Breast epithelium (tissue), 4 donors: Measurements from ENCODE around the gene DHRS1. TPM values are rescaled to one million over a fixed set of nuclear protein-coding genes. Genes with fewer than 3 reads are reported as not detected.

Experiments used
- DNase-seq, 2 donors: peaks; one replicate each; pipeline ENCODE4 v3.0.0-alpha.2; 2019; ENCODE audit warnings: low spot score in 2 of 2
- H3K27ac ChIP-seq, 2 donors: fragments of 200-600 bp; sonication (generic) in 1 of 2; one replicate each; pipeline ENCODE4 v1.5.1; 2016 to 2019; ENCODE audit warnings: mild to moderate bottlenecking in 1 of 2
- H3K27me3 ChIP-seq, 2 donors: fragments of 200-600 bp; sonication (generic) in 1 of 2; one replicate each; pipeline versions ENCODE4 v1.5.1 to v1.6.0; 2017 to 2019; ENCODE audit warnings: control low read depth in 1 of 2, mild to moderate bottlenecking in 1 of 2
- H3K36me3 ChIP-seq: fragments of 200-600 bp; one replicate; pipeline ENCODE4 v1.5.1; 2019
- H3K4me1 ChIP-seq, 2 donors: fragments of 200-600 bp; sonication (generic); one replicate each; pipeline ENCODE4 v1.5.1; 2016 to 2019; ENCODE audit warnings: control low read depth in 1 of 2
- H3K4me3 ChIP-seq, 3 donors: fragments of 200-600 bp; sonication (generic); 1 replicate in 2 of 3; 2 replicates in 1 of 3; pipeline ENCODE4 v1.5.1; 2016 to 2019; ENCODE audit warnings: mild to moderate bottlenecking in 3 of 3, moderate library complexity in 2 of 3
- H3K9me3 ChIP-seq, 2 donors: fragments of 200-600 bp; sonication (generic) in 1 of 2; one replicate each; pipeline ENCODE4 v1.5.1; 2016 to 2019; ENCODE audit warnings: control low read depth in 1 of 2
- POLR2A ChIP-seq: fragments of 450-650 bp; IDR thresholded peaks from one replicate; pipeline ENCODE4 v1.6.1; 2016; ENCODE audit warnings: antibody characterized with exemption, mild to moderate bottlenecking, moderate library complexity
- POLR2AphosphoS5 ChIP-seq, 3 donors: sonication (generic); formaldehyde crosslinking; IDR thresholded peaks; one replicate each; pipeline ENCODE4 v1.6.1; 2017; ENCODE audit warnings: antibody characterized with exemption in 3 of 3
- intact Hi-C: fragments of 100-400 bp; cut with DNase I; formaldehyde crosslinking; loops from one replicate; pipeline ENCODE4 v1.15.1; 2023; ENCODE audit warnings: low total_unique reads
- total RNA-seq, 3 donors: library from RNA; depleted of rRNA; stranded (reverse); fragments of >200 nt; gene quantifications; one replicate each; pipeline ENCODE4 v1.1.0, GENCODE V29; 2016
- TF ChIP-seq, protein P1 (sequence below), 3 donors: fragments of 450-650 bp; IDR thresholded peaks; one replicate each; pipeline ENCODE4 v1.5.1; 2016 to 2017; ENCODE audit warnings: antibody characterized with exemption in 3 of 3, mild to moderate bottlenecking in 3 of 3, moderate library complexity in 3 of 3

Gene DHRS1
- total RNA-seq, 3 donors from 2014 or later = 21.9 to 45.7 (median 32.1) TPM

DNA sequence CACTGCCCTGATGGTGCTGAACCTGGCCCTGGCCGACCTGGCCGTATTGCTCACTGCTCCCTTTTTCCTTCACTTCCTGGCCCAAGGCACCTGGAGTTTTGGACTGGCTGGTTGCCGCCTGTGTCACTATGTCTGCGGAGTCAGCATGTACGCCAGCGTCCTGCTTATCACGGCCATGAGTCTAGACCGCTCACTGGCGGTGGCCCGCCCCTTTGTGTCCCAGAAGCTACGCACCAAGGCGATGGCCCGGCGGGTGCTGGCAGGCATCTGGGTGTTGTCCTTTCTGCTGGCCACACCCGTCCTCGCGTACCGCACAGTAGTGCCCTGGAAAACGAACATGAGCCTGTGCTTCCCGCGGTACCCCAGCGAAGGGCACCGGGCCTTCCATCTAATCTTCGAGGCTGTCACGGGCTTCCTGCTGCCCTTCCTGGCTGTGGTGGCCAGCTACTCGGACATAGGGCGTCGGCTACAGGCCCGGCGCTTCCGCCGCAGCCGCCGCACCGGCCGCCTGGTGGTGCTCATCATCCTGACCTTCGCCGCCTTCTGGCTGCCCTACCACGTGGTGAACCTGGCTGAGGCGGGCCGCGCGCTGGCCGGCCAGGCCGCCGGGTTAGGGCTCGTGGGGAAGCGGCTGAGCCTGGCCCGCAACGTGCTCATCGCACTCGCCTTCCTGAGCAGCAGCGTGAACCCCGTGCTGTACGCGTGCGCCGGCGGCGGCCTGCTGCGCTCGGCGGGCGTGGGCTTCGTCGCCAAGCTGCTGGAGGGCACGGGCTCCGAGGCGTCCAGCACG lies 16.4 kb upstream of the DHRS1 start:
- peak overlapping the region in 1 of 3 donors; percentile 27 for H3K4me3 ChIP-seq
- no peaks in the 10 kb centered on the region for H3K27me3 ChIP-seq
- TF ChIP-seq, protein P1, sequence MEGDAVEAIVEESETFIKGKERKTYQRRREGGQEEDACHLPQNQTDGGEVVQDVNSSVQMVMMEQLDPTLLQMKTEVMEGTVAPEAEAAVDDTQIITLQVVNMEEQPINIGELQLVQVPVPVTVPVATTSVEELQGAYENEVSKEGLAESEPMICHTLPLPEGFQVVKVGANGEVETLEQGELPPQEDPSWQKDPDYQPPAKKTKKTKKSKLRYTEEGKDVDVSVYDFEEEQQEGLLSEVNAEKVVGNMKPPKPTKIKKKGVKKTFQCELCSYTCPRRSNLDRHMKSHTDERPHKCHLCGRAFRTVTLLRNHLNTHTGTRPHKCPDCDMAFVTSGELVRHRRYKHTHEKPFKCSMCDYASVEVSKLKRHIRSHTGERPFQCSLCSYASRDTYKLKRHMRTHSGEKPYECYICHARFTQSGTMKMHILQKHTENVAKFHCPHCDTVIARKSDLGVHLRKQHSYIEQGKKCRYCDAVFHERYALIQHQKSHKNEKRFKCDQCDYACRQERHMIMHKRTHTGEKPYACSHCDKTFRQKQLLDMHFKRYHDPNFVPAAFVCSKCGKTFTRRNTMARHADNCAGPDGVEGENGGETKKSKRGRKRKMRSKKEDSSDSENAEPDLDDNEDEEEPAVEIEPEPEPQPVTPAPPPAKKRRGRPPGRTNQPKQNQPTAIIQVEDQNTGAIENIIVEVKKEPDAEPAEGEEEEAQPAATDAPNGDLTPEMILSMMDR (IDR thresholded peaks at IDR 0.05) = no peak
- no peak for TF ChIP-seq POLR2AphosphoS5 (IDR thresholded peaks at IDR 0.05)
- no peak for TF ChIP-seq POLR2A
- DNase-seq = no peak
- H3K4me1 ChIP-seq = peaks cover 2 to 6% of the 10 kb centered on the region in 2 donors
- intact Hi-C loops = no loop called here
- no peaks in the 10 kb centered on the region for H3K9me3 ChIP-seq
- peak overlapping the region in 1 of 2 donors; percentile 80 for H3K27ac ChIP-seq
- H3K36me3 ChIP-seq = no peaks in the 10 kb centered on the region

DNA sequence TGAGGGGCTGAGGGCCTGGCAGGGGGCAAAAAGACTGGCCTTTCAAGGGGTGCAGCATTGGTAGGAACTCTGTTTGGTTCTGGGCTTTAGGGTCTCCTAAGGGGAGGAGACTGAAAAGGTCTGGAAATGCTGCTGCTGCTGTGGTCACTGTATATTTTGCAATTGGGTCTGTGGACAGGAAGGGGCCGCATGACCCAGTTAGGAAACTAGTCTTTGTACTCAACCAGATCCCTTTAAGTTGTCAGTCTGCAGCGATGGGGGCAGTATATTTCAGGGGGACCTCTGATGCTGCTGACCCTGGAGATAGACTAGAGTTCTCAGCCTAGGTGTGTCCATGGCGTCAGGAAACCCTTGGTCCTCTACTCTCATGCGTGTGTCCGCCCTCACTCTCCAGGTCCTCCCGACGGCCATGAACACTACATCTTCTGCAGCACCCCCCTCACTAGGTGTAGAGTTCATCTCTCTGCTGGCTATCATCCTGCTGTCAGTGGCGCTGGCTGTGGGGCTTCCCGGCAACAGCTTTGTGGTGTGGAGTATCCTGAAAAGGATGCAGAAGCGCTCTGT lies 15.7 kb upstream of the DHRS1 start:
- no peak for TF ChIP-seq POLR2AphosphoS5 (IDR thresholded peaks at IDR 0.05)
- no peak for TF ChIP-seq POLR2A
- TF ChIP-seq, protein P1 (IDR thresholded peaks at IDR 0.05) = no peak
- Histone ChIP-seq H3K4me1 (peaks cover 3 to 6% of the 10 kb centered on the region in 2 donors), H3K27me3 (no peaks in the 10 kb centered on the region)

DNA sequence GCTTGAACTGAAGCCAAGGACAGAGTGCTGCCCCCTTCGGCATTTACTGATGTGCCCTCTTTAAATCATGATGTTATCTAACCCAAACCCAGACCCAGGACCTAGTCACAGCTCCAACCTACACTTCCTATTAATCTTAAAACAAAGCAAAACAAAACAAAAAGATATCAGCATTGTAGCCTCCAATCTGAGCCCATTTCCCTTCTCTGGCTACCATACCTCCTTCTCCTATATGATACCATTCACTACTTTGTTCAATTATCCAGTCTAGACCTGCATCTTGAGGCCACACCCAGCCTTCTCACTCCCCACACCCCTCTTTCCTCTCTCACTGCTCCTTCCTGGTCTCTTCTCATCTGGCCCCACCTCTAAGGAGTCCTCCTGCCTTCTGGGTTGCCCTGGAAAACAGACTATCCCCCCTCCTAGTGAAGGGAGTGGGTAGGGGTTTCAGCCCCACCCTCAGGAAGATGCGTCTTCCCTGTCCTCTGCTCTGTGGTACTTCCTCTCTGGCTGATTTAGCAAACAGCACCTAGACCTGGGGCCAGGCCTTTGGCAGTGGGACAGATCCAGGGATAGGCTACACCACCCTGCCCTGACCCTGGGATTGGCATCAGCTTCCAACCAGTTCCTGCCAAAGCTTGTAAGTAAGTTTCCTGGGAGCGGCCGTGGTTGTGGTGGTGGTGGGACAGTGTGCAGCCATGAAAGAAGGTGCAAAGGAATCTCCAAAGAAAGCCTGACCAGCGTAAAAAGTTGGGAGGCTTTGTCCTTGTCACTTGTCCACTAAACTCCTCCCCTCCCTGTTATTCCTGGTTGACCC lies 15.0 kb upstream of the DHRS1 start:
- H3K4me1 ChIP-seq = peaks cover 10 to 14% of the 10 kb centered on the region in 2 donors
- no peaks in the 10 kb centered on the region for H3K27me3 ChIP-seq
- peak overlapping the region in 1 of 2 donors; percentile 80 for H3K27ac ChIP-seq
- TF ChIP-seq, protein P1 (IDR thresholded peaks at IDR 0.05) = no peak
- TF ChIP-seq POLR2A = no peak
- TF ChIP-seq POLR2AphosphoS5 (IDR thresholded peaks at IDR 0.05) = no peak
- DNase-seq = no peak
- intact Hi-C loops = no loop called here
- no peaks in the 10 kb centered on the region for H3K9me3 ChIP-seq
- no peaks in the 10 kb centered on the region for H3K36me3 ChIP-seq
- H3K4me3 ChIP-seq = no peak overlapping the region

More for the DNA sequence above, 15.7 kb upstream of the DHRS1 start:
- intact Hi-C loops = no loop called here
- DNase-seq = no peak
- Histone ChIP-seq H3K4me3 (no peak overlapping the region), H3K27ac (peak overlapping the region in 1 of 2 donors; percentile 80), H3K36me3 (no peaks in the 10 kb centered on the region), H3K9me3 (no peaks in the 10 kb centered on the region)

DNA sequence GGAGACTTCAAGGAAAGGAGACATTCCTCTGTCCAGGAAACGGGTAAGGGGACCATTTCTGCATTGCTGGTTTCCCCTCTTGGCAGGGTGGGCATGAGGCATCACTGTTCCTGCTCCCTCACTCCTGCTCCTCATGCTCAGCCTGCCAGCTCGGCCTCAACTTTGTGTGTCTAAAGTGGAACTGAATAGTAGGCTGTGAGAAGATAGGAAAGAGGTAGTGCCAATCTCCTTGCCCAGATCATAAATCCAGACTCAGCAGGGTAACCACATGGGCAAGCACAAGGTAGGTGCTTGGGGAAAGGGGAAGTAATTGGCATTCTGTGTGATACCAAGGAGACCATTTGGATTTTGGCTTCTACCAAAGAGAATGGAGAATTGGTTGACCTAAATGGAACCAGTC lies 14.3 kb upstream of the DHRS1 start:
- TF ChIP-seq POLR2AphosphoS5 (IDR thresholded peaks at IDR 0.05) = no peak
- no peak for TF ChIP-seq POLR2A
- no peak for DNase-seq
- no peaks in the 10 kb centered on the region for H3K9me3 ChIP-seq
- H3K4me1 ChIP-seq = peaks cover 14 to 19% of the 10 kb centered on the region in 2 donors
- H3K27ac ChIP-seq = peak overlapping the region in 1 of 2 donors; percentile 36
- intact Hi-C loops = no loop called here
- H3K36me3 ChIP-seq = no peaks in the 10 kb centered on the region
- H3K27me3 ChIP-seq = no peaks in the 10 kb centered on the region
- H3K4me3 ChIP-seq = no peak overlapping the region

DNA sequence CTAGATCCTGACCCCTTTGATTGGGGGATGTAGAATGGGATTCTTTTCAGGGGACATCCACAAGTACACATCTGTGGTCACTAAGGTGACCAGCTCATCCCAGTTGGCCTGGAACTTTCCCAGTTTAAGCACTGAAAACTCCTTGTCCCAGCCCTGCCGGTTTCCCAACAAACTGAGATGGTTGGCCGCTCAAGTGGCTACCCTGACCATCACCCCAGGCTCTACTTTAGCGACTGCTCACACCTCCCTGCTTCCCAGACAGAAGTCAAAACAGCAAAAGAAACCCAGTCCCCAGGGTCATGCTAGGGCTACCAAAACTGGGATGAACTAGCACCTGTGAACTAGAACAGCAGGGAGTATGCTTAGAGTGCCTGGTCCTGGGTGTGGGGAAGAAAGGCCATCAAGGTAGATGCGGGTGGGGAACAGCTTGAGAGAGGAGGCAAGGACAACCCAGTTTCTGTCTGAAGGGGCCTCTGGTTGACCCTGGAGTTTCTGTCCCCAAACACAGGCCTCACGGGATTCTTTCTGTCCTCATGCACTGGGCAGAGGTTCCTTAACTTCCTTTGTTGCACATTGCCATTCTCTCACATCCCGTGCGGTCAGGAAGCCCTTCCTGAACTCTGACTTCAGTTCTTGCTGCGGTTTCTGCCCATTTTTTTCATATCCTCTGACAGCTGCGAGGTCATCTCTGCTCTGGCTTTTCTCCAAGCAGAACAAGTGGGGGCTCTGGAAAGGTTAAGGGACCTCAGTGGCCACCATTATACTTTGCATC lies 13.3 kb upstream of the DHRS1 start:
- DNase-seq = no peak
- no peak for TF ChIP-seq POLR2A
- TF ChIP-seq, protein P1 (IDR thresholded peaks at IDR 0.05) = no peak
- TF ChIP-seq POLR2AphosphoS5 (IDR thresholded peaks at IDR 0.05) = no peak
- no peak overlapping the region for H3K4me3 ChIP-seq
- no peaks in the 10 kb centered on the region for H3K36me3 ChIP-seq
- intact Hi-C loops = no loop called here
- no peaks in the 10 kb centered on the region for H3K9me3 ChIP-seq
- H3K27ac ChIP-seq = peak overlapping the region; percentile 30 to 91
- H3K4me1 ChIP-seq = peaks cover 14 to 19% of the 10 kb centered on the region in 2 donors
- H3K27me3 ChIP-seq = no peaks in the 10 kb centered on the region
